GM10248 (cell line): ENCODE data around the gene WDR17.
A peak's percentile ranks its signal among the peaks of the same experiment; 100 is the strongest.

Experiments used
- CTCF ChIA-PET: fragments of 300-600 bp; sonication (Branson Sonifier 250); formaldehyde crosslinking; extraction: SDS; loops from one replicate; lab custom pipeline; 2021; ENCODE audit warnings: antibody characterized with exemption; lab: Yijun Ruan, JAX
- POLR2A ChIA-PET: fragments of 350-650 bp; sonication (Branson Sonifier 250); formaldehyde crosslinking; extraction: SDS; loops from one replicate; lab custom pipeline; 2020; ENCODE audit warnings: antibody characterized with exemption; lab: Yijun Ruan, JAX
- DNase-seq: peaks from one replicate; pipeline ENCODE4 v3.0.0; 2012; ENCODE audit errors: extremely low spot score
- CTCF ChIP-seq: IDR thresholded peaks from 2 replicates; pipeline ENCODE4 v1.5.1; 2012; ENCODE audit warnings: mild to moderate bottlenecking, low read depth; ENCODE audit errors: extremely low read depth, missing control alignments, control extremely low read depth

The WDR17 gene

GRCh38 chr4:176034499-176034898, 31.1 kb upstream of the WDR17 start:
- CTCF ChIA-PET: interaction anchor here (1.1 to 2.8 kb wide), 5 partner anchors 10 to 310 kb away, joined by 3 to 17 read pairs (median 7); no protein-coding TSS in a partner anchor

GRCh38 chr4:176034936-176035335, 30.7 kb upstream of the WDR17 start:
- ChIA-PET POLR2A (no interaction called here), CTCF (interaction anchor here (1.1 to 2.8 kb wide), 5 partner anchors 11 to 309 kb away, joined by 3 to 17 read pairs (median 7); no protein-coding TSS in a partner anchor)
- TF ChIP-seq CTCF: no peak
- DNase-seq: no peak

More at GRCh38 chr4:176034499-176034898, 31.1 kb upstream of the WDR17 start:
- TF ChIP-seq CTCF: peak; percentile 13
- POLR2A ChIA-PET: no interaction called here
- DNase-seq: no peak

GRCh38 chr4:176036585-176037205, 28.9 kb upstream of the WDR17 start:
- ChIA-PET CTCF (interaction anchor here (2.4 to 2.8 kb wide), 2 partner anchors 12 to 304 kb away, joined by 8 to 17 read pairs; no protein-coding TSS in a partner anchor), POLR2A (no interaction called here)
- no peak for DNase-seq
- TF ChIP-seq CTCF: no peak

GRCh38 chr4:176038789-176039188, 26.9 kb upstream of the WDR17 start:
- ChIA-PET POLR2A (no interaction called here), CTCF (interaction anchor here (1.3 kb wide), 1 partner anchor 302 kb away, joined by 3 read pairs; no protein-coding TSS in a partner anchor)
- no peak for TF ChIP-seq CTCF
- DNase-seq: no peak

- ChIA-PET CTCF (interaction anchor here (1.9 kb wide), 1 partner anchor 18 kb away, joined by 6 read pairs; no protein-coding TSS in a partner anchor), POLR2A (no interaction called here)
- no peak for TF ChIP-seq CTCF
- no peak for DNase-seq
Observed at GRCh38 chr4:176042195-176042594, 23.4 kb upstream of the WDR17 start.

GRCh38 chr4:176043838-176044588, 21.6 kb upstream of the WDR17 start:
- no peak for DNase-seq
- ChIA-PET POLR2A (no interaction called here), CTCF (interaction anchor here (1.9 to 2.7 kb wide), 3 partner anchors 10 to 20 kb away, joined by 4 to 13 read pairs (median 6); no protein-coding TSS in a partner anchor)

More at GRCh38 chr4:176043838-176044588, 21.6 kb upstream of the WDR17 start:
- no peak for TF ChIP-seq CTCF
